ENCODE measurements around the gene CIAO3.
"Not testable (repeated sequence)": the region's sequence is repeated elsewhere in the genome, so short reads cannot be mapped to it uniquely, and the experiment has no call there.

Gene CIAO3

DNA sequence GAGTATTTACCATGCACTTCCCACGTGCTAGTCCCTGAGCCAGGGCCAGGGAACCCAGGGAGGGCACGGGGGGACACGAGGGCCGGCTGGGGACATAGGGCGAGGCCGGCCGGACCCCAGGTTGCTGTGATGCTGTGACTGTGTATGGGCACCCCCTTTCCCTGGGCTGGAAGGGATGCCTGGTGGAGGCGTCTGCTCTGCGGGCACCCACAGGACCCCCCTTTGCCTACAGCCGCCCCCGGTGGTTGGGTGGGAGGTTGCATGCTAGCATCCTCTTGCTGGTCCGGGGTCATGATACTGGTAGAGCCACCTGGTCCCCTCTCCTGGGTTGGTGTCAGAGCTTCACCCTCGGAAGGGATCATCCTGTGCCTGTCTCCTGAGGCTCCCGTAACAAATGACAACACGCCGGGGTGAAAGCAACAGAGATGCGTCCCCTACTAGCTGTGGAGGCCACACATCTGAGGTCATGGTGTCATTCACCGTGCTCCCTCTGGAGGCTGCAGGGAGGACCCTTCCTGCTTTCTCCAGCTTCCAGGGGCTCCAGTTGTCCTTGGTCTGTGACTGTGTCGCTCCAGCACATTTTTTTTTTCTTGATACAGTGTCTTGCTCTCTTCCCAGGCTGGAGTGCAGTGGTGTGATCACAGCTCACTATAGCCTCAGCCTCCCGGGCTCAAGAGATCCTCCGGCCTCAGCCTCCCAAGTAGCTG is 3.1 kb upstream of the CIAO3 start:
- no peak for DNase-seq (ENCODE audit: low spot score)
- no peaks in the 10 kb centered on the region for H3K9me3 ChIP-seq (ENCODE audit: severe bottlenecking)
- H3K27me3 ChIP-seq (ENCODE audit: insufficient read depth, poor library complexity, severe bottlenecking): no peaks in the 10 kb centered on the region
- no peak overlapping the region for H3K27ac ChIP-seq (ENCODE audit: poor library complexity, severe bottlenecking)
- peaks cover 3% of the 10 kb centered on the region for H3K4me1 ChIP-seq (ENCODE audit: insufficient read depth, poor library complexity, severe bottlenecking)
- no peak overlapping the region for H3K4me3 ChIP-seq (ENCODE audit: severe bottlenecking)
- ATAC-seq (ENCODE audit: low read depth): no peak
- H3K36me3 ChIP-seq (ENCODE audit: low read depth): peaks cover 4% of the 10 kb centered on the region; the same call in 1 of the 2 replicates
- TF ChIP-seq, protein P1, sequence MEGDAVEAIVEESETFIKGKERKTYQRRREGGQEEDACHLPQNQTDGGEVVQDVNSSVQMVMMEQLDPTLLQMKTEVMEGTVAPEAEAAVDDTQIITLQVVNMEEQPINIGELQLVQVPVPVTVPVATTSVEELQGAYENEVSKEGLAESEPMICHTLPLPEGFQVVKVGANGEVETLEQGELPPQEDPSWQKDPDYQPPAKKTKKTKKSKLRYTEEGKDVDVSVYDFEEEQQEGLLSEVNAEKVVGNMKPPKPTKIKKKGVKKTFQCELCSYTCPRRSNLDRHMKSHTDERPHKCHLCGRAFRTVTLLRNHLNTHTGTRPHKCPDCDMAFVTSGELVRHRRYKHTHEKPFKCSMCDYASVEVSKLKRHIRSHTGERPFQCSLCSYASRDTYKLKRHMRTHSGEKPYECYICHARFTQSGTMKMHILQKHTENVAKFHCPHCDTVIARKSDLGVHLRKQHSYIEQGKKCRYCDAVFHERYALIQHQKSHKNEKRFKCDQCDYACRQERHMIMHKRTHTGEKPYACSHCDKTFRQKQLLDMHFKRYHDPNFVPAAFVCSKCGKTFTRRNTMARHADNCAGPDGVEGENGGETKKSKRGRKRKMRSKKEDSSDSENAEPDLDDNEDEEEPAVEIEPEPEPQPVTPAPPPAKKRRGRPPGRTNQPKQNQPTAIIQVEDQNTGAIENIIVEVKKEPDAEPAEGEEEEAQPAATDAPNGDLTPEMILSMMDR (IDR thresholded peaks at IDR 0.05; ENCODE audit: poor library complexity, severe bottlenecking): no peak

DNA sequence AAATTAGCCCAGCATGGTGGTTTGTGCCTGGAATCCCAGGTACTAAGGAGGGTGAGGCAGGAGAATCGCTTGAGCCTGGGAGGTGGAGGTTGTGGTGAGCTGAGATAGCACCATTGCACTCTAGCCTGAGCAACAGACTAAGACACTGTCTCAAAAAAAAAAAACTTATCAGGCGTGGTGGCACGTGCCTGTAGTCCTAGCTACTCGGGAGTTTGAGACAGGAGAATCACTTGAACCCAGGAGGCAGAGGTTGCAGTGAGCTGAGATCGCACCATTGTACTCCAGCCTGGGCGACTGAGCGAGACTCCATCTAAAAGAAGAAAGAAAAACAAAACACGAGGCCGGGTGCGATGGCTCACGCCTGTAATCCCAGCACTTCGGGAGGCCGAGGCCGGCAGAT is 2.1 kb upstream of the CIAO3 start:
- H3K36me3 ChIP-seq (ENCODE audit: low read depth); H3K9me3 ChIP-seq (ENCODE audit: severe bottlenecking); H3K4me3 ChIP-seq (ENCODE audit: severe bottlenecking); H3K4me1 ChIP-seq (ENCODE audit: insufficient read depth, poor library complexity, severe bottlenecking); DNase-seq (ENCODE audit: low spot score); H3K27me3 ChIP-seq (ENCODE audit: insufficient read depth, poor library complexity, severe bottlenecking); H3K27ac ChIP-seq (ENCODE audit: poor library complexity, severe bottlenecking); ATAC-seq (ENCODE audit: low read depth): not testable (repeated sequence)

DNA sequence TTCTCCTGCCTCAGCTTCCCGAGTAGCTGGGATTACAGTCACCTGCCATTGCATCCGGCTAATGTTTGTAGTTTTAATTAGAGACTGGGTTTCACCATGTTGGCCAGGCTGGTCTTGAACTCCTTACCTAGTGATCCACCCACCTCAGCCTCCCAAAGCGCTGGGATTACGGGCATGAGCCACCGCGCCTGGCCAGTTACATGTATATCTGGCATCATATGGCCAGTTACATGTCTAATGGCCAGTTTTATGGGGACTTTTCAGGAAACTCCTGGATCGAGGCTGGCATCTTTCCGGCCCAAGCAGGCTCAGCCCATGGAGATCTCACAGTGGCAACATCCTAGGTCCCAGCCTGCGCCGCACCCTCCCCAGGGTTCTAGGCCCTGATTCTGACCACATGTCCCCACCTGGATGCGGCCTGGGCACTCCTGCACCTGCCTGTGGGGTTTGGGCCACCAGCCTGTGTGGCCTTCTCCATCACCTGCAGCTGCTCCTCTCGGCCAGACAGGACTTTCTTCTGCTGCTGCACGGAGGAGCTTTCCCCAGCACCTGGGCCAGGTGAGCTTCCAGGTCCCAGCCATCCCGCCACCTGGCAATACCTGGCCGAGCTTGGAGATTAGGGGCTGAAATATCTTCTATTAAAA is 1.3 kb upstream of the CIAO3 start:
- H3K4me3 ChIP-seq (ENCODE audit: severe bottlenecking): no peak overlapping the region
- peaks cover 11% of the 10 kb centered on the region; the same call in 1 of the 2 replicates for H3K36me3 ChIP-seq (ENCODE audit: low read depth)
- H3K27ac ChIP-seq (ENCODE audit: poor library complexity, severe bottlenecking): no peak overlapping the region
- H3K4me1 ChIP-seq (ENCODE audit: insufficient read depth, poor library complexity, severe bottlenecking): no peaks in the 10 kb centered on the region
- ATAC-seq (ENCODE audit: low read depth): no peak
- TF ChIP-seq, protein P1 (IDR thresholded peaks at IDR 0.05; ENCODE audit: poor library complexity, severe bottlenecking): no peak
- no peaks in the 10 kb centered on the region for H3K27me3 ChIP-seq (ENCODE audit: insufficient read depth, poor library complexity, severe bottlenecking)
- H3K9me3 ChIP-seq (ENCODE audit: severe bottlenecking): no peaks in the 10 kb centered on the region
- no peak for DNase-seq (ENCODE audit: low spot score)

DNA sequence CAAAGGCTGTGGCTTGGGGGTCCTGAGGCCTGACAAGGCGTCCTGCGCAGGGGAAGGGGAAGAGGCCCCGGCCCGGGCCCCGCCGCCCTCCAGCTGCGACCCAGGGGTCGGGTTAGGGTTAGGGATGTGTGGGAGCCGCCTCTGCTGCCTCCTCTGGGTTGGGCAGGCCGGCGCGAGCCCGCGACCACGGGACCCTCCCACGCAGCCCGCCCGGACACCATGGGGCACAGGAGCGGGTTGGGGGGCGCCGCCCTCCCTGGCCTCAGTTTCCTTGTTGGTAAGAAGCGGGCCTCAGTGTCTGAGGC is 386 bp downstream of the CIAO3 start:
- Histone ChIP-seq H3K9me3 (ENCODE audit: severe bottlenecking) (no peaks in the 10 kb centered on the region), H3K4me1 (ENCODE audit: insufficient read depth, poor library complexity, severe bottlenecking) (no peaks in the 10 kb centered on the region), H3K36me3 (ENCODE audit: low read depth) (peaks cover 22% of the 10 kb centered on the region; the same call in 1 of the 2 replicates), H3K4me3 (ENCODE audit: severe bottlenecking) (peak overlapping the region; percentile 86), H3K27ac (ENCODE audit: poor library complexity, severe bottlenecking) (peak overlapping the region; percentile 37), H3K27me3 (ENCODE audit: insufficient read depth, poor library complexity, severe bottlenecking) (no peaks in the 10 kb centered on the region)
- TF ChIP-seq, protein P1 (IDR thresholded peaks at IDR 0.05; ENCODE audit: poor library complexity, severe bottlenecking): no peak
- ATAC-seq (ENCODE audit: low read depth): peak; percentile 7; the same call in 2 of the 3 replicates
- no peak for DNase-seq (ENCODE audit: low spot score)

DNA sequence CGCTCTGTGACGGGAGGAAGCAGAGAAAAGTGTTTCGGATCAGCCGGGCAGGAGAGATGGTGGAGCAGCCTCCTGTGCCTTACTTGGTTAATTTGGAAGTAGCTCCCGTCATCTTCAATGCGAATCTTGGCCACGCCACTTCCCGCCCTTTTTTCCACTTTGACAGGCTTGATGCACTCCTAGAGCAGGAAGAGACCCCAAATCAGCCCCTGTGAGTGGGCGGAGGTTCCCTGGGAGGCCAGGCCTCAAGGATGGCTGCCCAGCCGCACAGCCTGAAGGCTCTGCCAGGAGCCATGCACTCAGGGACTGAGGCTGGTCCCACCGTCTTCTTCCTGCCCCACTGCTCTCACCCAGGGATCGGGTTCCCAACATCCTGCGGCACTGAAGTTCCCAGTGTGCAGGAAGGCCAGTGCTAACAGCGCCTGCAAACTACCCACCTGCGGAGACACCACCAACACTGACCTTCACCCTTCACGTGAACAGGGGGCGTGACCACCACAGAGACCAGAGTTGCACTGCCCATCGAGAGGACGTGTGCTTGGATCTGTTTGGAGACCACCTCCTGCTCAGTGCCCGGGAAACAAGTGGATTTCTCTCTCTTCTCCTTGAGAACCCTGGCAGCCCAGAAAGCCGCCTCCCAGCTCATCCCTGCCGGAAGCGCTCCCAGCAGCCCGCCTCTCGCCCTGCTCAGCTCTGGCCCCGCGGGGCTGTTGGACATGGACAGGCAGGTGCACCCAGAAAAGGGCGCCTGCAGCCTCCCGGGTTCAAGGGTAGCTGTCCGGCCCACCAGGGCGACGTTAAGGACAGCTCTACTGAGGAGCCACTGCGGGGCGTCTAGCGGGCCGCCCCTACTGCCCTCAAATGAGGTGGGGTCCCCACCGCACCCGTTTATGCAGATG is 988 bp downstream of the CIAO3 start:
- ATAC-seq (ENCODE audit: low read depth): peak; percentile 14; the same call in 2 of the 3 replicates
- Histone ChIP-seq H3K9me3 (ENCODE audit: severe bottlenecking) (no peaks in the 10 kb centered on the region), H3K4me1 (ENCODE audit: insufficient read depth, poor library complexity, severe bottlenecking) (no peaks in the 10 kb centered on the region), H3K4me3 (ENCODE audit: severe bottlenecking) (peak overlapping the region; percentile 86), H3K36me3 (ENCODE audit: low read depth) (peaks cover 22% of the 10 kb centered on the region; the same call in 1 of the 2 replicates), H3K27me3 (ENCODE audit: insufficient read depth, poor library complexity, severe bottlenecking) (no peaks in the 10 kb centered on the region), H3K27ac (ENCODE audit: poor library complexity, severe bottlenecking) (peak overlapping the region; percentile 37)
- no peak for DNase-seq (ENCODE audit: low spot score)
- TF ChIP-seq, protein P1 (IDR thresholded peaks at IDR 0.05; ENCODE audit: poor library complexity, severe bottlenecking): no peak

Data from RWPE2 (cell line).